Non-pigmented ciliary epithelial cell (primary cell): ENCODE results near the gene CUL4B.
"Not testable (repeated sequence)": the region's sequence is repeated elsewhere in the genome, so short reads cannot be mapped to it uniquely, and the experiment has no call there.

Experiments
- DNase-seq: peaks from one replicate; pipeline ENCODE4 v3.0.0-alpha.2; 2010; ENCODE audit warnings: low read depth

Gene CUL4B

GRCh38 chrX:120522820-120523219 lies 37.9 kb downstream of the CUL4B start:
- no peak for DNase-seq

GRCh38 chrX:120517936-120518335 lies 42.8 kb downstream of the CUL4B start:
- DNase-seq, result peak; percentile 76

- no peak for DNase-seq
Observed at GRCh38 chrX:120514236-120514635, 46.5 kb downstream of the CUL4B start.

- no peak for DNase-seq
Observed at GRCh38 chrX:120512627-120513026, 48.1 kb downstream of the CUL4B start.

GRCh38 chrX:120512222-120512621 lies 48.5 kb downstream of the CUL4B start:
- DNase-seq, result no peak

- DNase-seq, result no peak
Observed at GRCh38 chrX:120504569-120504968, 56.2 kb downstream of the CUL4B start.

- no peak for DNase-seq
Observed at GRCh38 chrX:120499301-120500072, 61.3 kb downstream of the CUL4B start.

- not testable (repeated sequence) for DNase-seq
Observed at GRCh38 chrX:120490119-120490518, 70.6 kb downstream of the CUL4B start.

- no peak for DNase-seq
Observed at GRCh38 chrX:120486786-120487185, 74.0 kb downstream of the CUL4B start.

GRCh38 chrX:120485638-120486520 lies 74.9 kb downstream of the CUL4B start:
- DNase-seq, result peak; percentile 41

- DNase-seq, result no peak
Observed at GRCh38 chrX:120485315-120485637, 75.5 kb downstream of the CUL4B start.

GRCh38 chrX:120477453-120477852 lies 83.3 kb downstream of the CUL4B start:
- DNase-seq, result no peak

GRCh38 chrX:120476714-120477113 lies 84.0 kb downstream of the CUL4B start:
- DNase-seq, result no peak

GRCh38 chrX:120475447-120475846 lies 85.3 kb downstream of the CUL4B start:
- not testable (repeated sequence) for DNase-seq
